Measurements from ENCODE around the gene RXRG.

The RXRG gene

GRCh38 chr1:165449131-165449530 is 4.2 kb upstream of the RXRG start:
- no peak for DNase-seq (ENCODE audit: low spot score)

- no peak for DNase-seq (ENCODE audit: low spot score)
These were observed 462 bp upstream of the RXRG start for GRCh38 chr1:165445388-165445787.

GRCh38 chr1:165443539-165444311 is 1.2 kb downstream of the RXRG start:
- DNase-seq (ENCODE audit: low spot score): no peak

GRCh38 chr1:165442653-165443052 is 2.3 kb downstream of the RXRG start:
- no peak for DNase-seq (ENCODE audit: low spot score)

- no peak for DNase-seq (ENCODE audit: low spot score)
These were observed 2.9 kb downstream of the RXRG start for GRCh38 chr1:165442053-165442452.

- DNase-seq (ENCODE audit: low spot score): no peak
These were observed 3.6 kb downstream of the RXRG start for GRCh38 chr1:165441166-165441880.

- DNase-seq (ENCODE audit: low spot score): no peak
These were observed 5.6 kb downstream of the RXRG start for GRCh38 chr1:165439330-165439729.

- no peak for DNase-seq (ENCODE audit: low spot score)
These were observed 7.9 kb downstream of the RXRG start for GRCh38 chr1:165436994-165437393.

- no peak for DNase-seq (ENCODE audit: low spot score)
These were observed 9.1 kb downstream of the RXRG start for GRCh38 chr1:165435801-165436200.

- DNase-seq (ENCODE audit: low spot score): no peak
These were observed 10.6 kb downstream of the RXRG start for GRCh38 chr1:165434281-165434680.

GRCh38 chr1:165431079-165431478 is 13.8 kb downstream of the RXRG start:
- DNase-seq (ENCODE audit: low spot score): no peak

- no peak for DNase-seq (ENCODE audit: low spot score)
These were observed 18.2 kb downstream of the RXRG start for GRCh38 chr1:165426745-165427144.

GRCh38 chr1:165425621-165426020 is 19.3 kb downstream of the RXRG start:
- DNase-seq (ENCODE audit: low spot score): no peak

- DNase-seq (ENCODE audit: low spot score): no peak
These were observed 20.3 kb downstream of the RXRG start for GRCh38 chr1:165424454-165425216.

GRCh38 chr1:165423136-165423535 is 21.8 kb downstream of the RXRG start:
- no peak for DNase-seq (ENCODE audit: low spot score)

GRCh38 chr1:165420655-165421054 is 24.3 kb downstream of the RXRG start:
- DNase-seq (ENCODE audit: low spot score): no peak

GRCh38 chr1:165419839-165420238 is 25.1 kb downstream of the RXRG start:
- no peak for DNase-seq (ENCODE audit: low spot score)

GRCh38 chr1:165418195-165418594 is 26.7 kb downstream of the RXRG start:
- DNase-seq (ENCODE audit: low spot score): no peak

- no peak for DNase-seq (ENCODE audit: low spot score)
These were observed 28.1 kb downstream of the RXRG start for GRCh38 chr1:165416876-165417275.

GRCh38 chr1:165415068-165415467 is 29.9 kb downstream of the RXRG start:
- no peak for DNase-seq (ENCODE audit: low spot score)

GRCh38 chr1:165414620-165415019 is 30.3 kb downstream of the RXRG start:
- no peak for DNase-seq (ENCODE audit: low spot score)

- DNase-seq (ENCODE audit: low spot score): no peak
These were observed 33.5 kb downstream of the RXRG start for GRCh38 chr1:165411396-165411795.
